Heart left ventricle (tissue), 13 donors: ENCODE results near the gene FLNB.

ENCODE experiments used
- POLR2A ChIP-seq, 2 donors: fragments of 450-650 bp; IDR thresholded peaks; one replicate each; pipeline ENCODE4 v1.6.1; 2017; ENCODE audit warnings: antibody characterized with exemption in 2 of 2, mild to moderate bottlenecking in 2 of 2, moderate library complexity in 2 of 2
- TF ChIP-seq, protein P1 (sequence below), 12 donors: fragments of 200-600 bp; sonication (generic) in 4 of 12; IDR thresholded peaks; one replicate each; pipeline versions ENCODE4 v1.5.0 to v1.8.0; 2018 to 2022; ENCODE audit warnings: antibody characterized with exemption in 12 of 12, mild to moderate bottlenecking in 5 of 12
- donor health status: ischemic (EF 13 %, LVEDD 7.1; RV severe dilation, severe dysfunction).
- donor health status: DM: no; HTN: yes; CAD: no.
- donor health status: DM: no; HTN: no; CAD: no.
- donor health status: ischemic (EF 25% LVEDD 6.9; RV normal size, moderate dysfunction).
- donor health status: ischemic (EF 25% LVEDD 5.7; RV mildly dilated, moderate dysfunction).
- donor health status: ischemic (EF 35%, LVEDD 5.7; RV mildly dilated, moderate dysfunction).
- donor health status: nonischemic (EF 11% LVEDD 7.7; RV severe dilation, severe dysfunction).
- donor health status: DM: yes; HTN: yes; CAD: no.
- donor health status: PGD.
- donor health status: ischemic (EF 29% LVEDD 5.4; RV normal size, mild dysfunction).
- donor health status: nonischemic (EF 23%, LVEDD 6.1; RV moderate dilation, normal function).

- TF ChIP-seq, protein P1, sequence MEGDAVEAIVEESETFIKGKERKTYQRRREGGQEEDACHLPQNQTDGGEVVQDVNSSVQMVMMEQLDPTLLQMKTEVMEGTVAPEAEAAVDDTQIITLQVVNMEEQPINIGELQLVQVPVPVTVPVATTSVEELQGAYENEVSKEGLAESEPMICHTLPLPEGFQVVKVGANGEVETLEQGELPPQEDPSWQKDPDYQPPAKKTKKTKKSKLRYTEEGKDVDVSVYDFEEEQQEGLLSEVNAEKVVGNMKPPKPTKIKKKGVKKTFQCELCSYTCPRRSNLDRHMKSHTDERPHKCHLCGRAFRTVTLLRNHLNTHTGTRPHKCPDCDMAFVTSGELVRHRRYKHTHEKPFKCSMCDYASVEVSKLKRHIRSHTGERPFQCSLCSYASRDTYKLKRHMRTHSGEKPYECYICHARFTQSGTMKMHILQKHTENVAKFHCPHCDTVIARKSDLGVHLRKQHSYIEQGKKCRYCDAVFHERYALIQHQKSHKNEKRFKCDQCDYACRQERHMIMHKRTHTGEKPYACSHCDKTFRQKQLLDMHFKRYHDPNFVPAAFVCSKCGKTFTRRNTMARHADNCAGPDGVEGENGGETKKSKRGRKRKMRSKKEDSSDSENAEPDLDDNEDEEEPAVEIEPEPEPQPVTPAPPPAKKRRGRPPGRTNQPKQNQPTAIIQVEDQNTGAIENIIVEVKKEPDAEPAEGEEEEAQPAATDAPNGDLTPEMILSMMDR (IDR thresholded peaks at IDR 0.05) = no peak
- no peak for TF ChIP-seq POLR2A (IDR thresholded peaks at IDR 0.05)
Observed at GRCh38 chr3:58010562-58010961, 2.3 kb downstream of the FLNB start.
